WTC11 (cell line): Measurements from ENCODE around the gene RIN3. TPM values are rescaled to one million over a fixed set of nuclear protein-coding genes. Genes with fewer than 3 reads are reported as not detected.

ENCODE experiments used
- ATAC-seq: fragments of 200-7000 bp; cut with Tn5 transposase; 2 replicates; pipeline ENCODE4 v1.10.0; 2021; ENCODE audit warnings: mild to moderate bottlenecking, moderate library complexity
- CTCF ChIA-PET: fragments of 300-600 bp; sonication (Branson Sonifier 250); formaldehyde crosslinking; loops from one replicate; lab custom pipeline; 2021; ENCODE audit warnings: antibody characterized with exemption; lab: Charles Lee
- POLR2A ChIA-PET: fragments of 350-600 bp; sonication (Branson Sonifier 250); formaldehyde crosslinking; loops from one replicate; lab custom pipeline; 2021; ENCODE audit warnings: antibody characterized with exemption; lab: Charles Lee
- DNase-seq: peaks from one replicate; pipeline ENCODE4 v3.0.0; 2021; ENCODE audit warnings: low spot score
- H3K27ac Mint-ChIP-seq: 2 replicates; pipeline ENCODE4 v1.8.0; 2021; ENCODE audit warnings: mixed read lengths
- H3K27me3 Mint-ChIP-seq: 2 replicates; pipeline ENCODE4 v1.8.0; 2021; ENCODE audit warnings: low read depth, mild to moderate bottlenecking, moderate library complexity, mixed read lengths
- H3K36me3 Mint-ChIP-seq: 2 replicates; pipeline ENCODE4 v1.8.0; 2021; ENCODE audit warnings: mixed read lengths
- H3K4me1 Mint-ChIP-seq: 2 replicates; pipeline ENCODE4 v1.8.0; 2022; ENCODE audit warnings: mixed read lengths
- H3K4me3 Mint-ChIP-seq: 2 replicates; pipeline ENCODE4 v1.8.0; 2021; ENCODE audit warnings: mild to moderate bottlenecking, moderate library complexity, mixed read lengths
- H3K9me3 Mint-ChIP-seq: 2 replicates; pipeline ENCODE4 v1.8.0; 2021; ENCODE audit warnings: mixed read lengths
- AR ChIP-seq: fragments of 250-450 bp; sonication (Bioruptor Pico); IDR thresholded peaks from 2 replicates; pipeline ENCODE4 v1.9.0; 2021; ENCODE audit warnings: mild to moderate bottlenecking
- ATF2 ChIP-seq: sonication (generic); formaldehyde crosslinking; IDR thresholded peaks from 2 replicates; pipeline ENCODE4 v1.8.1; 2022; ENCODE audit warnings: low read depth, missing genetic modification reagents, borderline replicate concordance
- ATF6 ChIP-seq: sonication (generic); formaldehyde crosslinking; IDR thresholded peaks from 2 replicates; pipeline ENCODE4 v1.8.1; 2023; ENCODE audit warnings: mild to moderate bottlenecking, missing genetic modification reagents
- FOXK1 ChIP-seq: sonication (generic); formaldehyde crosslinking; IDR thresholded peaks from 2 replicates; pipeline ENCODE4 v1.8.0; 2022; ENCODE audit warnings: mild to moderate bottlenecking, moderate library complexity, missing genetic modification reagents
- FOXP4 ChIP-seq: sonication (generic); formaldehyde crosslinking; IDR thresholded peaks from 2 replicates; pipeline ENCODE4 v1.8.0; 2022; ENCODE audit warnings: mild to moderate bottlenecking, missing genetic modification reagents
- NR3C1 ChIP-seq: sonication (generic); formaldehyde crosslinking; conservative IDR thresholded peaks from 2 replicates; pipeline ENCODE4 v1.8.1; 2023; ENCODE audit warnings: low read depth, mild to moderate bottlenecking, missing genetic modification reagents
- OVOL2 ChIP-seq: fragments of 250-450 bp; sonication (Bioruptor Pico); IDR thresholded peaks from 2 replicates; pipeline ENCODE4 v1.9.0; 2021; ENCODE audit warnings: mild to moderate bottlenecking, borderline replicate concordance
- TEAD4 ChIP-seq: sonication (generic); formaldehyde crosslinking; IDR thresholded peaks from 2 replicates; pipeline ENCODE4 v1.8.0; 2022; ENCODE audit warnings: mild to moderate bottlenecking, missing genetic modification reagents
- ZNF232 ChIP-seq: sonication (generic); formaldehyde crosslinking; IDR thresholded peaks from 2 replicates; pipeline ENCODE4 v1.8.0; 2022; ENCODE audit warnings: mild to moderate bottlenecking, missing genetic modification reagents
- ZNF396 ChIP-seq: fragments of 250-450 bp; sonication (Bioruptor Pico); IDR thresholded peaks from 2 replicates; pipeline ENCODE4 v1.8.0; 2021; ENCODE audit warnings: mild to moderate bottlenecking, moderate library complexity, borderline replicate concordance
- ZNF416 ChIP-seq: fragments of 250-450 bp; sonication (Bioruptor Pico); IDR thresholded peaks from 2 replicates; pipeline ENCODE4 v1.9.0; 2021; ENCODE audit warnings: mild to moderate bottlenecking, inconsistent platforms
- ZNF512 ChIP-seq: sonication (generic); formaldehyde crosslinking; IDR thresholded peaks from 2 replicates; pipeline ENCODE4 v1.8.1; 2022; ENCODE audit warnings: missing genetic modification reagents, borderline replicate concordance
- ZSCAN18 ChIP-seq: fragments of 250-450 bp; sonication (Bioruptor Pico); IDR thresholded peaks from 2 replicates; pipeline ENCODE4 v2.1.2; 2022; ENCODE audit warnings: mild to moderate bottlenecking, moderate library complexity
- total RNA-seq: library from RNA; stranded (reverse); gene quantifications from 3 replicates; pipeline ENCODE4 v1.2.3, GENCODE V29; 2021

Gene RIN3
- total RNA-seq, 1 experiment from 2014 or later, result 3.3 TPM

- CTCF ChIA-PET, result interaction anchor here (1.0 kb wide), 1 partner anchor 445 kb away, joined by 3 read pairs; no protein-coding TSS in a partner anchor
- ATAC-seq (no peak), DNase-seq (no peak)
- Mint-ChIP-seq H3K27ac (no peak overlapping the region), H3K9me3 (no peaks in the 10 kb centered on the region), H3K27me3 (peaks cover 2% of the 10 kb centered on the region), H3K36me3 (no peaks in the 10 kb centered on the region), H3K4me1 (no peaks in the 10 kb centered on the region), H3K4me3 (no peak overlapping the region)
- POLR2A ChIA-PET, result no interaction called here
- no peak for TF ChIP-seq ZNF396
These were observed 181.2 kb downstream of the RIN3 start for GRCh38 chr14:92694807-92695206.

GRCh38 chr14:92695562-92695961 lies 182.0 kb downstream of the RIN3 start:
- TF ChIP-seq ZNF232 (CRISPR knock-in tag), result no peak
- TF ChIP-seq ZNF512 (CRISPR knock-in tag), result 0 out of 2 replicates have a peak, but pooled peaks have one; percentile 88
- Mint-ChIP-seq H3K36me3 (no peaks in the 10 kb centered on the region), H3K27me3 (peaks cover 2% of the 10 kb centered on the region), H3K4me1 (no peaks in the 10 kb centered on the region), H3K4me3 (no peak overlapping the region), H3K27ac (no peak overlapping the region), H3K9me3 (no peaks in the 10 kb centered on the region)
- ATAC-seq (no peak), DNase-seq (no peak)
- POLR2A ChIA-PET, result no interaction called here
- CTCF ChIA-PET, result no interaction called here

GRCh38 chr14:92696366-92696765 lies 182.8 kb downstream of the RIN3 start:
- Mint-ChIP-seq H3K27me3 (peaks cover 2% of the 10 kb centered on the region), H3K4me3 (no peak overlapping the region), H3K4me1 (no peaks in the 10 kb centered on the region), H3K27ac (no peak overlapping the region), H3K9me3 (no peaks in the 10 kb centered on the region), H3K36me3 (no peaks in the 10 kb centered on the region)
- POLR2A ChIA-PET, result no interaction called here
- DNase-seq (no peak), ATAC-seq (no peak)
- TF ChIP-seq OVOL2 (no peak), NR3C1 (CRISPR knock-in tag) (no peak), ATF6 (CRISPR knock-in tag) (no peak), ATF2 (no peak), TEAD4 (CRISPR knock-in tag) (no peak), ZNF396 (no peak), ZNF416 (CRISPR knock-in tag) (no peak), FOXK1 (no peak), ZSCAN18 (CRISPR knock-in tag) (no peak), AR (CRISPR knock-in tag) (no peak), FOXP4 (CRISPR knock-in tag) (no peak)
- CTCF ChIA-PET, result no interaction called here
